Measurements from ENCODE around the gene SLC25A34.

The SLC25A34 gene

DNA sequence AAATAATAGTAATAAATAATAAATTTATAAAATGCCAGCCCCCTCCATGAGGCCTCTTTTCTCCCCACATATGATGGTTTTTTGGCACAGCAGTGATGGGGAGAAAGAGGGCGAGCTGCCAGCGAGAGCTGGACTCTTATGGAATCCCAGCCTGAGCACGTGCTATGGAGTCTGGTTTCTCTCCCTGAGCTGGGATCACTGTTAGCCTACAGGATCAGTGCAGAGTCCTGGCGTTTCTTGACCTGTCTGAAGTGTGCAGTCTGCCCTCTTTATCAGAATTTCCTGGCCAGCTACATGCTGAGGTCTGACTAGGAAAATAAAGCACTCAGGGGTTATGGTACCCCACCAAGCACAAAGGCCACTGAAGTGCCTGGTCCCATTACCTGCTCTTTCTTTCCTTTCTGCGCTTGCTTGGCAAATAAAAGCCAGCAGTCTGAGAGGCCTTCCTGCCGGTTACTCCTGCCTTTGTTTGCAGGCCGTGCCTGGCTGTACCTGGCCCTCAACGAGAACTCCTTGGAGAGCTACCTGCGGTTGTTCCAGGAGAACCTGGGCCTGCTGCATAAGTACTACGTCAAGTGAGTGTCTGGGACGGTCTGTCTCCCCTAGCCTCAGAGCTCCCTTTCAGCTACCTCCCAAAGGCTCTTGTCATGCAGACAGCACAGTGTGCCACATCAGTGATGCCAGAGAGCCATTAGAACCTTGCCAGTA lies 18.5 kb upstream of the SLC25A34 start:
- DNase-seq = no peak

DNA sequence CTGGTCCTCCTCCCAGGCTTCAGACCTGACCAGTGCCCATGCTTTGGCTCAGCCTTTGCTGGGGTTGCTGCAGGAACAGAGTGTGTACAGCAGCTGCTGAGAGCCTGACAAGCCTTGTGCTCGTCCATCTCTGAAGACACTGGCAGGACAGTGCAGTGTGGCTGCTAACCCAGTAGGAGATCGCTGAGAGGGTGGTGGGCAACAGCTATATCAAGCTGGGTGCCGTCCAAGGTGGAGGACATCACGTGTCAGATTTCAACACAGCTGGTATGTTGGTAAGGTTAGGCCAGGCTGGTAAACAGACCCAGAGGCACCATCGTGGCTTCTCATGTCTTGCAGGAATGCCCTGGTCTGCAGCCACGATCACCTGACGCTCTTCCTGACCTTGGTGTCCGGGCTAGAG lies 17.9 kb upstream of the SLC25A34 start:
- no peak for DNase-seq

DNA sequence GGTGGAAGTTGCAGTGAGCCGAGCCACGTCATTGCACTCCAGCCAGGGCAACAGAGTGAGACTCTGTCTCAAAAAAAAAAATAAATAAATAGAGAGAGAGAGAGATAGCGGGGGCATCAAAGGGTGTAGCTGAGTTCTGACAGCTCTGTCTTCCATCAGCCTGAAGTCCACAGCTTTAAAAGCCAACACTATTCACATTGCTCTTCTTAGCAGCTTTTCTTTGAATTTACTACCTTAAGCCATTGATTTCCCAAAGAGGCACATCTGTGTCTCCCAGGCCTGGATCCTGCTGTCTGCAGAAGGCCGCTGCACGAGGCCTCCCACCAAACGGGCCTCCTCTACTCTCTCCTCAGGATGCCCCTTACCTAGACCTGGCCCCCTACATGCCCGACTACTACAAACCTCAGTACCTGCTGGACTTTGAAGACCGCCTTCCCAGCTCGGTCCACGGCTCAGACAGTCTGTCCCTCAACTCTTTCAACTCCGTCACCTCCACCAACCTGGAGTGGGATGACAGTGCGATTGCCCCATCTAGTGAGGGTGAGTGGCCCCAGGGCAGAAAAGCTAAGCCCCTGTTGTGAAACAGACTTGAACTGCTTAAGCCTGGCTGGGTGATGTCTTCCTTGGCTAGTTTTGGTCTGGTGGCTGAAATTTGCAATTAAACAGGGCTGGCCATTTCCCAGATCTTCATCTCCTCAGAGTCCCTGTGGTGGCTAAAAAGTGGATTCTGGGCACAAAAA lies 16.5 kb upstream of the SLC25A34 start:
- DNase-seq = no peak

DNA sequence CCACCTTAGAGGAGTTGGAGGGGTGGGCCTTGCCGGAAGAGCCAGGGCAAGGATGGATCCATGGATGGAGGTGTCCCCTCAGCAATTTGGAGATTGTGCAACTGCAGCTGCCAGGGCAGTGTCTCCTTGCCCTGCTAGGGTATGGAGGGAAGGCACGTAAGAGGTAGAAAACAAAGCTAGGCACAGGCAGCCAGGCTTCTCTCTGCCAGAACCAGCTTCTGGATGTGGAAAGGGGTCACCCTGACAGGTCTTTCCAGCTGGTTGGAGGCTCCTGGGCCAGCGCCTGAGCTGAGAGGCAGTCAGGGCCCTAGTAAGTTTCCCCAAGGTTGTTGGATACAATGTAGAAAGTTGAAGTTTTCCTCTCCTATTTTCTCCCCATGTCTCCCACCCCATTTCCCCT lies 15.2 kb upstream of the SLC25A34 start:
- no peak for DNase-seq

DNA sequence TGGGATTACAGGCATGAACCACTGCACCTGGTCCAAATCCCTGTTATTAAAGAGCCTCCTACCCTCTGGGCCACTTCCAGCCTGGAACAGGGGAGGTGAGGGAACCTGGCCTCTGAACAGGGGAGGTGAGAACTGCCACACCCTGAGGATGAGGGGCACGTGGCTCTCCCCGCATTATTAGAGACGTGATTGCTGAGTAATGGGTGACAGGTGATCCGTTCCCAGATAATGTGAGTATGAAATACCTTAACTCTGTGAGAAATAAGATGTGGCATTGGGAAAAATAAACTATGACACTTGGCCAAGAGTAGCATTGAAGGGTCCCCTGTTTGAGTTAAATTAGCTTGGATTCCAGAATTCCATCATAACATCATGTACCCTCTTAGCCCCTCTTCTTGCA lies 13.6 kb upstream of the SLC25A34 start:
- DNase-seq = no peak

DNA sequence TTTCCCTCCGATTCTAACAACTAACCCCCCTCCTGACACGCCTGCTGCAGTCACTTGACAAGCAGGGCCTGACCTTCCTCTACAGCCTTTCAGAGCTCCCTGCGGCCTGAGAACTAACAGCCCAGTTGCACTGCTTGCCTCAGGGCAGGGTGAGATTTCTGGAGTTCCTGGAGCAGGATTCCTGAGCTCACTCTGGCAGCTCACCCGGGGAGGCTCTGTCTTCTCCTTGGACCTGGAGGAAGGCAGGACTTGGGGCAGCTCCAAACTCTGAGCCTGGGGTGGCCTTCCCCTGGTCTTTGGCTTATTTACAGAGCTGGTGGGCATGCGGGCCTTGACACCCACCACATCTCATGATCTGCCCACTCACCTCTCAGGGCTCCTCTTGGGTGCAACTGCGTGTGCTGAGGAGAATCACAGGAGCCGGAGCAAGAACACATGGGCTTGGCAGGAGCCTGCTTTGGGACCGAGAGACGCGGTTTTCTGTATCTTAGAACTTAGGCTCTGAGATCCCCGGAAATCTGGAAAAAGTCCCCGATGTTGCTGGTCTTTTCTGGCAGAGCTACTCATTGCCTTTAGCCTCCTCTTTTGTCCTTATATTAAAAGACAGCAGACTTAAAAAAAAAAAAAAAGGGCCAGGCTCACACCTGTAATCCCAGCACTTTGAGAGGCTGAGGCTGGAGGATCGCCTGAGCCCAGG lies 13.1 kb upstream of the SLC25A34 start:
- DNase-seq = no peak

DNA sequence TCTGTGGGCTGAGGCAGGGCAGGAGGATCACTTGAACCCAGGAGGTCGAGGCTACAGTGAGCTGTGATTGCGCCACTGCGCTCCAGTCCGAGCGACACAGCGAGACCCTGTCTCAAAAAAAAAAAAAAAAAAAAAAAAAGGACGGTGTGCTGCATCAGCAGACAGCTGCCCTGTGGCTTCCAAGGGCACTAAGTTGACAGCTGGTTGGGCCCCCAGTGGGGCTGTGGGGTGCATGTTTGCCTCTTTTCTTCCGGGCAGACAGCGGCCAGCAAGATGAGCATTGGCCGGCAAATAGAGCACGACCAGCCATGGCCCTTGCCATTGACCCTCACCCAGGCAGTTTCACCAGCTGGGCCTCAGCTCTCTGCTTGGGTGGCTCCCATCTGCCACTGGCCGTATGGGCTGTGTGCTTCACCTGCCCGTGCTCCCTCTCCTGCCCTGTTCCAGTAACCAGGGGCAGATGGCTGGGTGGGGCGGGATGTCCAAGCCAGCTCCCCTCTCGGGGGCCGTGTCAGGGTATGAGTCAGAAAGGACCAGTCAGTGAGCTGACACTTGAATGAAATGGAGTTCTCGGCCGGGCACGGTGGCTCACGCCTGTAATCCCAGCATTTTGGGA lies 12.3 kb upstream of the SLC25A34 start:
- no peak for DNase-seq

DNA sequence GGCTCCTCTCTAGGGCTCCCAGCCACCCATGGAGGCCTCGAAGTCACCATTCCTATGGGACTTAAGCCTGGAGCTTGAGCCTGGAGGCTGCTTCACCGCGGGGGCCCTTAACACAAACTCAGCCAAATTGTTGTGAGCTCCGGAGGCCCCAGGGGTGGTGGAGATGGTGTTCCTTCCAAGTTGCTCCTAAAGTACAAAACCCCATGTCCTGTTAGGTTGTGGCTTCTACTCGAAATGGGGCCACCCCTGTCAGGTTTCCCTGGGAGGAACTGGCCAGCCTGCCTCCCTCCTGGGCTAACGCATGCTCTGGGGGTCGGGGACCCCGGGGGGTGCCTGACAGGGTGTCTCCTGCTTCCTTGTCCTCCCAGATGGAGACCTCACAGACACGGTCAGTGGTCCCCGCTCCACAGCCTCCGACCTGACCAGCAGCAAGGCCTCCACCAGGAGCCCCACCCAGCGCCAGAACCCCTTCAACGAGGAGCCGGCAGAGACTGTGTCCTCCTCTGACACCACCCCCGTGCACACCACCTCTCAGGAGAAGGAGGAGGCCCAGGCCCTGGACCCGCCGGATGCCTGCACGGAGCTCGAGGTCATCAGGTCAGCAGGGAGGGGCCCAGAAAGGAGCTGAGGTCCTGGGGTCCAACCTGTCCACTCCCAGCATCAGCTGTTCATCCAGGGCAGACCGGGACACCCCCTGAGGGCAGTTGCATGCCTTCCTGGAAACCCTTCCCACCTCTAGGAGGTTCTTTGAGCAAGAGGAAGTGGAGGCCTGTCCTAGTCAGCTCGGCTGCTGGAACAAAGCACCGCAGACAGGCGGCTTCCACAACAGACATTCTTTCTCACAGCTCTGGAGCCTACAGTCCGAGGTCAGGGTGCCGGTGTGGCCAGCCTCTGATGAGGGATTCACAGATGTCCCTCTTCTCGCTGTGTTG lies 10.8 kb upstream of the SLC25A34 start:
- no peak for DNase-seq

DNA sequence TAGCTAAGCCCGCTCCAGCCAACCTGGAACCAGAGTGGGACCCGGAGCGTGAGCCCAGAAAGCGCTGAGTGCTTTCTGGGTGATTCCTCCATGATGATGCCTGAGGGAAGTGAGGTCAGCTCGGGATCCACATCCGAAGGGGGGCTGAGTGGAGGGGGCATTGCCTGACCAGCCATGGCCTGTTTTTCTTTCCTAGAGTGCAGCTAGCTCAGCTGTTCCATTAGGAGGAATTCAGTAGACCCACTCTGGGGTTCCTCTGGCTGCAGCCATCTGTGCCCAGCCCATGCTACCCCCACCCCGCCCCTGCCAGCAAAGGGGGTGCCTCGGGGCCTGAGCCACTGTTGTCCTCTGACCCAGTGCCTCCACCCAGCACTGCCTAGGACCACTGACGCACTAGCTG lies 9.6 kb upstream of the SLC25A34 start:
- DNase-seq = no peak

DNA sequence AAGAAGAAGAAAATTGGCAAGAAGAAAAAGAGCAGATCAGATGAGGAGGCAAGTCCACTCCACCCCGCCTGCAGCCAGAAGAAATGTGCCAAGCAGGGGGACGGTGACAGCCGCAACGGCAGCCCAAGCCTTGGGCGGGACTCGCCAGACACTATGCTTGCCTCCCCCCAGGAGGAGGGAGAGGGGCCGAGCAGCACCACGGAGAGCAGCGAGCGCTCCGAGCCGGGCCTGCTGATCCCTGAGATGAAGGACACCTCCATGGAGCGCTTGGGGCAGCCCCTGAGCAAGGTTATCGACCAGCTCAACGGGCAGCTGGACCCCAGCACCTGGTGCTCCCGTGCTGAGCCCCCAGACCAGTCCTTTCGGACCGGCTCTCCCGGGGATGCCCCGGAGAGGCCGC lies 9.0 kb upstream of the SLC25A34 start:
- DNase-seq = no peak

DNA sequence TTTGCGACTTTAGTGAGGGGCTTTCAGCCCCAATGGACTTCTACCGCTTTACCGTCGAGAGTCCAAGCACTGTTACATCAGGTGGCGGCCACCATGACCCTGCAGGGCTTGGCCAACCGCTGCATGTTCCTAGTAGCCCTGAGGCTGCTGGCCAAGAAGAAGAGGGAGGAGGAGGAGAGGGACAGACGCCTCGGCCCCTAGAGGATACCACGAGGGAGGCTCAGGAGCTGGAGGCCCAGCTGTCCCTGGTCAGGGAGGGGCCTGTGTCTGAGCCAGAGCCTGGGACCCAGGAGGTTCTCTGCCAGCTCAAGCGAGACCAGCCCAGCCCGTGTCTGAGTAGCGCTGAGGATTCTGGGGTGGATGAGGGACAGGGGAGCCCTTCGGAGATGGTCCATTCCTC lies 8.6 kb upstream of the SLC25A34 start:
- DNase-seq = no peak

DNA sequence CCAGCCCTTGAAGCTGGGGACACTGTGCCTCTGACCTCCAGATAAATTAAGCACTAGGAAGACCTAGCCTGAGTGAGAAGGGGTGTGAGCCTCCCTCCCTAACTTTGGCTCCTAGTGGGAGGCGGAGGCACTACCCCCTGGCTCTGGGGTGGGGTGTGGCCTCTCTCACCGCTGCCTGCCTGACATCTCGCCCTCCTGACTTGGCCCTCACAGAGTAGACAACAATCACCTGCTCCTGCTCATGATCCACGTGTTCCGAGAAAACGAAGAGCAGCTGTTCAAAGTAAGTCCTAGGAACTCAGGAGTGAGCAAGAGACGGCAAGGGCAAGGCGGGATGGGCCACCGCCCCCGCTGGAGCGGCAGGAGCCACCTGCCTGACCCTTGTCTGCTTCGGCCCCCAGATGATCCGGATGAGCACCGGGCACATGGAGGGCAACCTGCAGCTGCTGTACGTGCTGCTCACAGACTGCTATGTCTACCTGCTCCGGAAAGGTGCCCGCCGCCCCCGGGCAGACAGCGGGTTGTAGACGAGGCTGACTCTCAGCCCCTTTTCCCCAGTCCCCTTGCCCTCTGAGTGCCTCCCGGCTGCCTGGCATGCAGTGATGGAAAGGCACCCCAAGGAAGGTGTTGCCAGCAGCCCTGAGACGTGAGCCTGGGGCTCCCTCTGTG lies 8.1 kb upstream of the SLC25A34 start:
- no peak for DNase-seq

DNA sequence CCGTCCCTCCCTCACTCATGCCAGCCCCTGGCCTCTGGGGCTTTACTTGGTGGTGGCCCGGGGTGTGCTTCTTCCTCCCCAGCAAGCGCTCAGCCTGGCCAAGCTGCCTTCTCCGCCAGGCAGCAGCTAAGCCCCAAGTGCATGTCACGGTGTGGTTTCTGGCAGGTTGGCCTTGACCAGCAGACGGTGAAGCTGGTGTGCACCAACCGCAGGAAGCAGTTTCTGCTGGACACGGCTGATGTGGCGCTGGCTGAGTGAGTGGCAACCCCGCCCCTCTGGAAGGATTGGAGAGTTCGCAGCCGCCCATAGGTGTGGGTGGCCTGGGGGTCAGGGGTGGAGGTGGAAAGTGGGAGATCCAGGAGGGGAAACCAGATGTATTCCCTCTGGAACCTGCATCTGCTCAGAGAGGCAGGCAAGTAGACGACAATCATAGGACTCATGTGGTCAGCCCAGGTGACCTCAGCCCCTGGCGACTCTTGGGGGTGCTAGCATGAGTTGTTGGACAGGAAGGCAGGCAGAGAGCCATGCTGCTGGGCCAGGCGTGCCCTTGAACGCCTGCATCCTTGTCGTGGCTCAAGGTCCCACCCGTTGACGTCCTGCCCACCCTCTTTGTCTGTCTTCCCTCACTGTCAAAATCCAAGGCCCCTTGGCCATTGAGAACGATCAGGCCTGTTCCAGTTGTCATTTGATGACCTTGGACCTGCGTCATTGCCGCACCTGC lies 7.0 kb upstream of the SLC25A34 start:
- DNase-seq = no peak

DNA sequence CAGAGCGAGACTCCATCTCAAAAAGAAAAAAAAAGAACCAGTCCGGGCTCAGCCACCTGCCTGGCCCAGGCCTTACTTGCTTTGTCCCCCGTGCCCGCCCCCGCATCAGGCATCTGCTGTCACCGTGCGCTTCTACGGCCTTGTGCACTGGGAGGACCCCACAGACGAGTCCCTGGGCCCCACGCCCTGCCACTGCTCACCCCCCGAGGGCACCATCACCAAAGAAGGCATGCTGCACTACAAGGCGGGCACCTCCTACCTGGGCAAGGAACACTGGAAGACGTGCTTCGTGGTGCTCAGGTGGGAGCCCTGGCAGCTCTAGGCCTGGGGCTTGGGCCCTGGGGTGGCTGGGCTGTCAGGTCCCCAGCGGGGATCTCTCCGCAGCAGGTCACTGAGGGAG lies 5.6 kb upstream of the SLC25A34 start:
- no peak for DNase-seq

DNA sequence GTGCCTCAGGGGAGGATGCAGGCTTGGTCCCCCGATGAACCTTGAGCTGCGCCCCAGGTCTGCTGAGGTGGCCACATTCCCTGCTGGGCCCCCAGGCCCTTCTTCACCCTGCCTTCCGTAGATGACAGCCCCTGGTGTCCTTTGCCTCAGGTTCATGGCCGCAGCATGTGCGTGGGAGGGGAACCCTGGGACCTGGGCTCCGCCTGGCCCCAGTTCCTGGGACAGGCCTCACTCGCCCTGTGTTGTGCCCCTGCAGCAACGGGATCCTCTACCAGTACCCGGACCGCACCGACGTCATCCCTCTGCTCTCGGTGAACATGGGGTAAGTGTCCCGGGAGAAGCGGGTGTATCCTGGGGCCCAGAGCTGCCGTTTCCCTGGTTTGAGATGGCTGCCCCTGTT lies 5.1 kb upstream of the SLC25A34 start:
- DNase-seq = no peak

DNA sequence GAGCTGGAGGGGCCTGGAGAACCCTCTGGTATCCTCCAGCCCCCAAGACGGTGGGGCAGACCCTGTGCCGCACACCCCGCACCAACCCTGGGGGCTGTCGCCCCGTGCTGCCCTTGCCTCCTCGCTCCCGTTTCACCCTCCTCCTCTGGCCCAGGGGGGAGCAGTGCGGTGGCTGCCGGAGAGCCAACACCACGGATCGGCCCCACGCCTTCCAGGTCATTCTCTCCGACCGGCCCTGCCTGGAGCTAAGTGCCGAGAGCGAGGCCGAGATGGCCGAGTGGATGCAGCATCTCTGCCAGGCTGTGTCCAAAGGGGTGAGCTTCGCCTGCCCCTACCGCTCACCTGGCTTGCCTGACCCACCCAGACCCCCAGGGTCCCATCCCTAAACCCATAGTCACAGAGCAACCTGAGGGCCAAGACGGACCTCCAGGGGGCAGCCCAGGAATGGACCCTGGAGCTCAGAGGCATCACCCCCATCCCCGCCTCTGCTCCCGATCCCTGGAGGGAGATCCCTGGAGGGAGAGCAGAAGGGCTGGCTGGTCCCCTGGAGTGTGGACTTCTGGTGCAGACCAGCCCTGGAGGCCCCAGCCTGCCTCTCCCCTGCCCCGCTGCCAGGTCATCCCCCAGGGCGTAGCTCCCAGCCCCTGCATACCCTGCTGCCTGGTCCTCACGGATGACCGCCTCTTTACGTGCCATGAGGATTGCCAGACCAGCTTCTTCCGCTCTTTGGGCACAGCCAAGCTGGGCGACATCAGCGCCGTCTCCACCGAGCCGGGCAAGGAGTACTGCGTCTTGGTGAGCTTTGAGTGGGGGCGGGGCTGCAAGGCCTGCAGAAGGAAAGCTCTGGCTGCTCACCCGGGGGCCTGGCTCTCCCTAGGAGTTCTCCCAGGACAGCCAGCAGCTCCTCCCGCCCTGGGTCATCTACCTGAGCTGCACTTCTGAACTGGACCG lies 4.0 kb upstream of the SLC25A34 start:
- no peak for DNase-seq

DNA sequence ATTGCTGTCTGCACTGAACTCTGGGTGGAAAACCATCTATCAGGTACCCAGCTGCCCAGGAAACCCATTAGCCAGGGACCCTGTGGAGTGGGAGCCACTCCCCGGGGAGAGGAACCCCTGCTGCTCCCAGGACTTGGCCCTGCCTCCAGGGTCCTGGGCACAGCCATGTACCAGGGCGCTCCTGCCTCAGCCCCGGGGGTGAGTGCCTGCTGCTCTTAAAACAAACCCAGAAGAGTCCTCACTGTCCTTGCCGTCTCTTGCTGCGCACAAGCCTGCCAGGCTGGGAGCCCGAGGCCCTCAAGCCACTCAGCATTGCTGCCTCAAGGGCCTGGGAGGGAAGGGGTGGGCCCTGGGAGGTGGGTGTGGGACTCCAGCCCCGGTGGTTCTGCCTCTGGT lies 3.4 kb upstream of the SLC25A34 start:
- DNase-seq = peak; percentile 19

DNA sequence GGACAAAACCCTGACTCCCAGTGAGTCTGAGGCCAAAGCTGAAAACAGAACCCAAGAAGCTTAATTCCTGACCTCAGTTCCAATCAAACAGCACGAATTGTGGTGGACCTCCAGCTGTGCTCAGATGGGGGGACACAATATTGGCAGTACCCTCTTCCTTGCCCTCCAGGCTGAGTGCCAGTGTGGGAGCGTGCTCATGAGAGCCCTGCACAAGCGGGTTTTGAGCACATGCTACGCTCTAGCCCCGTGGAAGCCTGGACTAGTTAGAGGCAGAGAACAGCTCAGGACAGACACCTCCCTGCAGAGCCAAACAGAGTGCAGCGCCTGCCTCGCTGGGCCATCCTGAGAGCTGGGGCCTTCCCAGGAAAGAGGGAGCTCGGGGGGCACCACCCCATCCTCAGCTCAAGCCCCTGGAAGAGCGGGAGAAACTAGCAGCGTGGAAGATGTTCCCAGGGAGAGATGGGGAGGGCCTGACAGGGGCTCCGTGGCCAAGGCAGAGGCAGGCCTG lies 2.8 kb upstream of the SLC25A34 start:
- no peak for DNase-seq

DNA sequence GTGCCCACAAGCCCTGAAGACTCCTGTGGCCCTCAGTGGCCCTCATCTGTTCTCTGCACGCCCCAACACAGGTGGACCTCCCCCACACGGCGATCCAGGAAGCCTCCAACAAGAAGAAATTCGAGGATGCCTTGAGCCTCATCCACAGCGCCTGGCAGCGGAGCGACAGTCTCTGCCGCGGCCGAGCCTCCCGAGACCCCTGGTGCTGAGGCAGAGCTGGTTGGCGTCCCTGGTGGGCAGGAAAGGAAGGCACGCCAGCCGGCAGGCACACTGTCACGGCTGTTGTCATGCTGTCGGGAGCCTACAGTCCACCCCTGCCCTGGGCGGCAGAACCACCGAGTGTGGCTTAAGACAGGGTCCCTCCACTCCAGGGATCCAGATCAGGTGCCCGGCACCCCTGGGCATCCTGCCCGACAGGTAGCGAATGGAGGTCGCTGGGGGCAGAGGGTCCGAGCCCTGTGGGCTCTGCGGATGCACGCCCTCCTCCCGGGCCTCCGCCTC lies 2.3 kb upstream of the SLC25A34 start:
- DNase-seq = no peak

DNA sequence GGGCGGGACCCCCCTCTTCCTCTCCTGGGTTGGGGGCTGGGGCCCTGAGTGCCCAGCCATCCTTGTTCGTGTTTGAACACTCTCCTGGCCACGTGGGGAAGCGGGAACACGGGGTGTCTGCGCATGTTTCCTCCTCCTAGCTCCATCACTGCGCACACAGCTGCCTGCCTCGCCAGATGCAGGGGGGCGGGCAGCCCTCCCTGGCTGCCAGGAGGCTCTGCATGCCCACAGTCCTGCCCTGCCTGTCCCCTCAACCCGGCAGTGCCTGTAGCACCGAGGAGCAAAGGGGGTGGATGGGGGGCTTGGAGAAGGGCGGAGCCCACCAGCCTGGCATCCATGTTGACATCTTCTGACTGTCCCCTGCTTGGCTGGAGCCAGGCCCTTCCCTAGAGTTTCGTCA lies 1.8 kb upstream of the SLC25A34 start:
- DNase-seq = no peak

Data from NCI-H146 (cell line).